WTC11 (cell line): Measurements from ENCODE around the gene TMEM9B. TPM values are rescaled to one million over a fixed set of nuclear protein-coding genes. Genes with fewer than 3 reads are reported as not detected.
A peak's percentile ranks its signal among the peaks of the same experiment; 100 is the strongest.

ENCODE experiments used
- ATAC-seq: fragments of 200-7000 bp; cut with Tn5 transposase; 2 replicates; pipeline ENCODE4 v1.10.0; 2021; ENCODE audit warnings: mild to moderate bottlenecking, moderate library complexity
- CTCF ChIA-PET: fragments of 300-600 bp; sonication (Branson Sonifier 250); formaldehyde crosslinking; loops from one replicate; lab custom pipeline; 2021; ENCODE audit warnings: antibody characterized with exemption; lab: Charles Lee
- POLR2A ChIA-PET: fragments of 350-600 bp; sonication (Branson Sonifier 250); formaldehyde crosslinking; loops from one replicate; lab custom pipeline; 2021; ENCODE audit warnings: antibody characterized with exemption; lab: Charles Lee
- DNase-seq: peaks from one replicate; pipeline ENCODE4 v3.0.0; 2021; ENCODE audit warnings: low spot score
- H3K27ac Mint-ChIP-seq: 2 replicates; pipeline ENCODE4 v1.8.0; 2021; ENCODE audit warnings: mixed read lengths
- H3K27me3 Mint-ChIP-seq: 2 replicates; pipeline ENCODE4 v1.8.0; 2021; ENCODE audit warnings: low read depth, mild to moderate bottlenecking, moderate library complexity, mixed read lengths
- H3K36me3 Mint-ChIP-seq: 2 replicates; pipeline ENCODE4 v1.8.0; 2021; ENCODE audit warnings: mixed read lengths
- H3K4me1 Mint-ChIP-seq: 2 replicates; pipeline ENCODE4 v1.8.0; 2022; ENCODE audit warnings: mixed read lengths
- H3K4me3 Mint-ChIP-seq: 2 replicates; pipeline ENCODE4 v1.8.0; 2021; ENCODE audit warnings: mild to moderate bottlenecking, moderate library complexity, mixed read lengths
- H3K9me3 Mint-ChIP-seq: 2 replicates; pipeline ENCODE4 v1.8.0; 2021; ENCODE audit warnings: mixed read lengths
- FOXP1 ChIP-seq: sonication (generic); formaldehyde crosslinking; IDR thresholded peaks from 2 replicates; pipeline ENCODE4 v1.8.0; 2022; ENCODE audit warnings: missing genetic modification reagents, mild to moderate bottlenecking, moderate library complexity, borderline replicate concordance
- GABPB1 ChIP-seq: sonication (generic); formaldehyde crosslinking; IDR thresholded peaks from 2 replicates; pipeline ENCODE4 v1.8.1; 2023; ENCODE audit warnings: mild to moderate bottlenecking, missing genetic modification reagents
- NFE2L1 ChIP-seq: sonication (generic); formaldehyde crosslinking; IDR thresholded peaks from 2 replicates; pipeline ENCODE4 v1.8.1; 2023; ENCODE audit warnings: missing genetic modification reagents
- ZNF138 ChIP-seq: sonication (generic); formaldehyde crosslinking; conservative IDR thresholded peaks from 2 replicates; pipeline ENCODE4 v1.8.1; 2022; ENCODE audit warnings: mild to moderate bottlenecking, moderate library complexity, missing genetic modification reagents
- ZNF263 ChIP-seq: sonication (generic); formaldehyde crosslinking; IDR thresholded peaks from 2 replicates; pipeline ENCODE4 v1.8.1; 2022; ENCODE audit warnings: low read depth, mild to moderate bottlenecking, moderate library complexity, missing genetic modification reagents
- total RNA-seq: library from RNA; stranded (reverse); gene quantifications from 3 replicates; pipeline ENCODE4 v1.2.3, GENCODE V29; 2021
- TF ChIP-seq, protein P1 (sequence below): fragments of 250-450 bp; sonication (Bioruptor Pico); IDR thresholded peaks from 2 replicates; pipeline ENCODE4 v2.1.2; 2022; ENCODE audit warnings: mild to moderate bottlenecking, moderate library complexity
- TF ChIP-seq, protein P2 (sequence below): sonication (generic); formaldehyde crosslinking; IDR thresholded peaks from 2 replicates; pipeline ENCODE4 v1.8.0; 2023; ENCODE audit warnings: missing genetic modification reagents
- TF ChIP-seq, protein P3 (sequence below): fragments of 250-450 bp; sonication (Bioruptor Pico); conservative IDR thresholded peaks from 2 replicates; pipeline ENCODE4 v1.9.0; 2021; ENCODE audit warnings: mild to moderate bottlenecking
- TF ChIP-seq, protein P4 (sequence below): fragments of 250-450 bp; sonication (Bioruptor Pico); IDR thresholded peaks from 2 replicates; pipeline ENCODE4 v1.9.0; 2021; ENCODE audit warnings: mild to moderate bottlenecking
- TF ChIP-seq, protein P5 (sequence below): sonication (generic); formaldehyde crosslinking; IDR thresholded peaks from 2 replicates; pipeline ENCODE4 v1.8.1; 2022; ENCODE audit warnings: missing genetic modification reagents, borderline replicate concordance
- TF ChIP-seq, protein P6 (sequence below): fragments of 250-450 bp; sonication (Bioruptor Pico); IDR thresholded peaks from 2 replicates; pipeline ENCODE4 v1.9.0; 2021; ENCODE audit warnings: mild to moderate bottlenecking

The TMEM9B gene
- total RNA-seq, 1 experiment from 2014 or later, result 8.7 TPM

DNA sequence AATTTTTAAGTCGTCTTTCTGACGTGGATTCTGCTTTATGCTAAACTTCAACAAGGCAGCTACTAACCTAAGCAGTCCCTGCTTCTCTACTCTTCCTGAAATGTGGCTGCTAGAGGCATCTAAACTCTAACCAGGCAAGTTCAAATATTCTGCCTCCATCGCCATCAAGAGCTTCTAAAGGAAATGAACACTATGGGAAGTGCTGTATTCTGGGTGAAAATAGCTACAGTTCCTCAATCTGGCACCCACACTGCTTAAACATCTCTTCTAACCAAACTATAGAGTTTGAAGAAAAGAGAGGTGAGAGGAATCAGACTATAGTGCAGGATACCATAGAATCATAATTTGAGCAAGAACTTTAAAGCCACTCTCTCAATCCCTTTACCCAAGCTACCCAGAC lies 33.2 kb upstream of the TMEM9B start (continued):
- TF ChIP-seq, protein P1, sequence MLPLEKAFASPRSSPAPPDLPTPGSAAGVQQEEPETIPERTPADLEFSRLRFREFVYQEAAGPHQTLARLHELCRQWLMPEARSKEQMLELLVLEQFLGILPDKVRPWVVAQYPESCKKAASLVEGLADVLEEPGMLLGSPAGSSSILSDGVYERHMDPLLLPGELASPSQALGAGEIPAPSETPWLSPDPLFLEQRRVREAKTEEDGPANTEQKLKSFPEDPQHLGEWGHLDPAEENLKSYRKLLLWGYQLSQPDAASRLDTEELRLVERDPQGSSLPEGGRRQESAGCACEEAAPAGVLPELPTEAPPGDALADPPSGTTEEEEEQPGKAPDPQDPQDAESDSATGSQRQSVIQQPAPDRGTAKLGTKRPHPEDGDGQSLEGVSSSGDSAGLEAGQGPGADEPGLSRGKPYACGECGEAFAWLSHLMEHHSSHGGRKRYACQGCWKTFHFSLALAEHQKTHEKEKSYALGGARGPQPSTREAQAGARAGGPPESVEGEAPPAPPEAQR (CRISPR knock-in tag), result no peak
- TF ChIP-seq ZNF263 (CRISPR knock-in tag), result no peak
- TF ChIP-seq, protein P2, sequence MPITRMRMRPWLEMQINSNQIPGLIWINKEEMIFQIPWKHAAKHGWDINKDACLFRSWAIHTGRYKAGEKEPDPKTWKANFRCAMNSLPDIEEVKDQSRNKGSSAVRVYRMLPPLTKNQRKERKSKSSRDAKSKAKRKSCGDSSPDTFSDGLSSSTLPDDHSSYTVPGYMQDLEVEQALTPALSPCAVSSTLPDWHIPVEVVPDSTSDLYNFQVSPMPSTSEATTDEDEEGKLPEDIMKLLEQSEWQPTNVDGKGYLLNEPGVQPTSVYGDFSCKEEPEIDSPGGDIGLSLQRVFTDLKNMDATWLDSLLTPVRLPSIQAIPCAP (CRISPR knock-in tag), result no peak
- TF ChIP-seq GABPB1, result no peak
- no peak for TF ChIP-seq ZNF138 (CRISPR knock-in tag)
- TF ChIP-seq FOXP1 (CRISPR knock-in tag), result no peak
- TF ChIP-seq, protein P3, sequence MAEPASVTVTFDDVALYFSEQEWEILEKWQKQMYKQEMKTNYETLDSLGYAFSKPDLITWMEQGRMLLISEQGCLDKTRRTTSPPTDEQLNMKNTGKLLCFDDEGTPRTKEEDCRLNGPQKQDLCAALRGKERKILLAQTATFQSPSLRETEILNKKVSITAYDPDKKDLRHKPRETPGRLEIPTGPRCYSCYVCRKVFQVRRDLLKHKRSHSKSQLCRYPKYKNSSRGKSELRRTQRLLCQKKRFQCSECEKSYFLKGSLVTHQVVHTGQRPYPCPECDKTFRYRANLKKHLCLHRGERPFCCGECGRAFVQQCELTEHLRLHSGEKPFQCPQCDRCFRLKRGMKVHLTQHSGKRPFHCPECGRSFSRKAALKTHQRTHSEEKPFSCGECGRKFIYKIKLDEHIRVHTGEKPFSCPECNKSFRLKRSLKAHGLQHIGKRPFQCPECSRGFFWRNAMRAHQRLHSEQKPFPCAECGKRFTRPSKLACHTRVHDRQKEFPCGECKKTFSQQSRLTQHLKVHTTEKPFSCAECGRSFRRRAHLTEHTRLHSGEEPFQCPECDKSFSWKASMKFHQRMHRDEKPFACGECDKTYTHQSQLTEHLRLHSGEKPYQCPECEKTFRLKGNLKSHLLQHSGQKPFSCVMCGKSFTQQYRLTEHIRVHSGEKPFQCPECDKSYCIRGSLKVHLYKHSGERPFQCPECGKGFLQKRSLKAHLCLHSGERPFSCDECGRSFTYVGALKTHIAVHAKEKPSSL (CRISPR knock-in tag), result no peak
- TF ChIP-seq NFE2L1, result no peak

DNA sequence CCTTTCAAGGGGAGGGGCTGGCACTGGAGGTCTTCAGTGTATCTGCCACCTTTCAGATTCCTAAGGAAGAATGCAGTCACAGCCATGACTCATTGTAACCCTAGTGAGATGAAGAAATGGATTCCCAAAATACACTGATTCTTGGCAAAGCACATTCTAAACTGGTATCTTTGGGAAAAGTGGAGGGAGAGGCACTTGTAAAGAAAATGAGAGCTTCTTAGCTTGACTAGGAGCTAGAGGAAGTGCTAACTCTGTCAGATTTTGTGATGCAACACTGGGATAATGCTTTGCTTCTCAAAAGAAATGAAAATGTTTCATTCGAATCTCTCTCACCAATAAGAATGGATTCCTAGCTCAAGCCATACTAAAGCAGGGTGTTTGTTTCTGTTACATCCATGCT lies 25.2 kb upstream of the TMEM9B start:
- no peak overlapping the region for H3K27ac Mint-ChIP-seq
- DNase-seq (no peak), ATAC-seq (0 out of 2 replicates have a peak, but pooled peaks have one; percentile 26)

More for the DNA sequence above, 25.2 kb upstream of the TMEM9B start:
- Mint-ChIP-seq H3K4me3 (no peak overlapping the region), H3K27me3 (peaks cover 2% of the 10 kb centered on the region; the same call in 1 of the 2 replicates), H3K4me1 (peaks cover 5% of the 10 kb centered on the region), H3K36me3 (no peaks in the 10 kb centered on the region), H3K9me3 (peaks cover 4% of the 10 kb centered on the region)
- CTCF ChIA-PET, result interaction anchor here (1.0 to 1.2 kb wide), 2 partner anchors 26 to 148 kb away, joined by 3 to 5 read pairs; no protein-coding TSS in a partner anchor
- POLR2A ChIA-PET, result interaction anchor here (0.6 kb wide), 1 partner anchor 1014 kb away, joined by 5 read pairs; no protein-coding TSS in a partner anchor
- TF ChIP-seq, protein P4, sequence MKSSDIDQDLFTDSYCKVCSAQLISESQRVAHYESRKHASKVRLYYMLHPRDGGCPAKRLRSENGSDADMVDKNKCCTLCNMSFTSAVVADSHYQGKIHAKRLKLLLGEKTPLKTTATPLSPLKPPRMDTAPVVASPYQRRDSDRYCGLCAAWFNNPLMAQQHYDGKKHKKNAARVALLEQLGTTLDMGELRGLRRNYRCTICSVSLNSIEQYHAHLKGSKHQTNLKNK (CRISPR knock-in tag), result no peak
- TF ChIP-seq GABPB1 (no peak), NFE2L1 (no peak)
- TF ChIP-seq, protein P5, sequence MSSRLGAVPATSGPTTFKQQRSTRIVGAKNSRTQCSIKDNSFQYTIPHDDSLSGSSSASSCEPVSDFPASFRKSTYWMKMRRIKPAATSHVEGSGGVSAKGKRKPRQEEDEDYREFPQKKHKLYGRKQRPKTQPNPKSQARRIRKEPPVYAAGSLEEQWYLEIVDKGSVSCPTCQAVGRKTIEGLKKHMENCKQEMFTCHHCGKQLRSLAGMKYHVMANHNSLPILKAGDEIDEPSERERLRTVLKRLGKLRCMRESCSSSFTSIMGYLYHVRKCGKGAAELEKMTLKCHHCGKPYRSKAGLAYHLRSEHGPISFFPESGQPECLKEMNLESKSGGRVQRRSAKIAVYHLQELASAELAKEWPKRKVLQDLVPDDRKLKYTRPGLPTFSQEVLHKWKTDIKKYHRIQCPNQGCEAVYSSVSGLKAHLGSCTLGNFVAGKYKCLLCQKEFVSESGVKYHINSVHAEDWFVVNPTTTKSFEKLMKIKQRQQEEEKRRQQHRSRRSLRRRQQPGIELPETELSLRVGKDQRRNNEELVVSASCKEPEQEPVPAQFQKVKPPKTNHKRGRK (CRISPR knock-in tag), result no peak
- TF ChIP-seq, protein P6, sequence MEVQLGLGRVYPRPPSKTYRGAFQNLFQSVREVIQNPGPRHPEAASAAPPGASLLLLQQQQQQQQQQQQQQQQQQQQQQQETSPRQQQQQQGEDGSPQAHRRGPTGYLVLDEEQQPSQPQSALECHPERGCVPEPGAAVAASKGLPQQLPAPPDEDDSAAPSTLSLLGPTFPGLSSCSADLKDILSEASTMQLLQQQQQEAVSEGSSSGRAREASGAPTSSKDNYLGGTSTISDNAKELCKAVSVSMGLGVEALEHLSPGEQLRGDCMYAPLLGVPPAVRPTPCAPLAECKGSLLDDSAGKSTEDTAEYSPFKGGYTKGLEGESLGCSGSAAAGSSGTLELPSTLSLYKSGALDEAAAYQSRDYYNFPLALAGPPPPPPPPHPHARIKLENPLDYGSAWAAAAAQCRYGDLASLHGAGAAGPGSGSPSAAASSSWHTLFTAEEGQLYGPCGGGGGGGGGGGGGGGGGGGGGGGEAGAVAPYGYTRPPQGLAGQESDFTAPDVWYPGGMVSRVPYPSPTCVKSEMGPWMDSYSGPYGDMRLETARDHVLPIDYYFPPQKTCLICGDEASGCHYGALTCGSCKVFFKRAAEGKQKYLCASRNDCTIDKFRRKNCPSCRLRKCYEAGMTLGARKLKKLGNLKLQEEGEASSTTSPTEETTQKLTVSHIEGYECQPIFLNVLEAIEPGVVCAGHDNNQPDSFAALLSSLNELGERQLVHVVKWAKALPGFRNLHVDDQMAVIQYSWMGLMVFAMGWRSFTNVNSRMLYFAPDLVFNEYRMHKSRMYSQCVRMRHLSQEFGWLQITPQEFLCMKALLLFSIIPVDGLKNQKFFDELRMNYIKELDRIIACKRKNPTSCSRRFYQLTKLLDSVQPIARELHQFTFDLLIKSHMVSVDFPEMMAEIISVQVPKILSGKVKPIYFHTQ, result no peak
- TF ChIP-seq, protein P3 (CRISPR knock-in tag), result no peak
